Neuronal stem cell (in vitro differentiated cells): ENCODE results near the gene ANKRD62.

Experiments
- DNase-seq: peaks from one replicate; pipeline ENCODE4 v3.0.0-alpha.2; 2013; ENCODE audit warnings: low spot score
- H2AFZ ChIP-seq: one replicate; pipeline ENCODE4 v1.6.1; 2013; ENCODE audit warnings: mild to moderate bottlenecking, low read length, inconsistent platforms
- H2AK5ac ChIP-seq: 2 replicates; pipeline ENCODE4 v1.6.1; 2013; ENCODE audit warnings: low read depth, mild to moderate bottlenecking, inconsistent platforms, low read length, moderate library complexity, mixed read lengths
- H2BK120ac ChIP-seq: 2 replicates; pipeline ENCODE4 v1.6.1; 2013; ENCODE audit warnings: low read depth, mild to moderate bottlenecking, inconsistent platforms, low read length, moderate library complexity, mixed read lengths
- H2BK12ac ChIP-seq: one replicate; pipeline ENCODE4 v1.6.1; 2013; ENCODE audit warnings: low read length, inconsistent platforms
- H2BK15ac ChIP-seq: 2 replicates; pipeline ENCODE4 v1.6.1; 2013; ENCODE audit warnings: mild to moderate bottlenecking, low read length, inconsistent platforms, mixed read lengths
- H2BK5ac ChIP-seq: one replicate; pipeline ENCODE4 v1.6.1; 2013; ENCODE audit warnings: inconsistent platforms, mild to moderate bottlenecking, low read length, moderate library complexity
- H3K14ac ChIP-seq: one replicate; pipeline ENCODE4 v1.6.1; 2013; ENCODE audit warnings: low read length, inconsistent platforms
- H3K18ac ChIP-seq: 2 replicates; pipeline ENCODE4 v1.6.1; 2013; ENCODE audit warnings: low read length, inconsistent platforms
- H3K23ac ChIP-seq: 2 replicates; pipeline ENCODE4 v1.6.1; 2013; ENCODE audit warnings: low read depth, mild to moderate bottlenecking, mixed read lengths, low read length, inconsistent platforms; ENCODE audit not compliant: poor library complexity
- H3K27ac ChIP-seq: replicated peaks from 3 replicates; pipeline ENCODE4 v1.5.1; 2013; ENCODE audit warnings: low read length, inconsistent platforms
- H3K27me3 ChIP-seq, 3 experiments: 2 replicates each; pipeline ENCODE4 v1.6.1; 2013; ENCODE audit warnings: low read length in 3 of 3, mild to moderate bottlenecking in 2 of 3, inconsistent platforms in 1 of 3, low read depth in 1 of 3, mixed read lengths in 1 of 3, moderate library complexity in 1 of 3; ENCODE audit not compliant: control insufficient read depth in 3 of 3, insufficient read depth in 3 of 3
- H3K36me3 ChIP-seq, 2 donors: replicated peaks in 1 of 2; 2 replicates each; pipeline ENCODE4 v1.6.1; 2013; ENCODE audit warnings: low read length in 2 of 2; ENCODE audit not compliant: control insufficient read depth in 2 of 2, insufficient read depth in 2 of 2
- H3K4ac ChIP-seq: 2 replicates; pipeline ENCODE4 v1.6.1; 2013; ENCODE audit warnings: inconsistent platforms, mild to moderate bottlenecking, low read length, moderate library complexity
- H3K4me1 ChIP-seq, 2 donors: 1 replicate in 1 of 2; 2 replicates in 1 of 2; pipeline ENCODE4 v1.6.1; 2013; ENCODE audit warnings: low read length in 2 of 2, low read depth in 1 of 2; ENCODE audit not compliant: control insufficient read depth in 2 of 2, insufficient read depth in 1 of 2
- H3K4me2 ChIP-seq: one replicate; pipeline ENCODE4 v1.6.1; 2013; ENCODE audit warnings: mild to moderate bottlenecking, low read length, inconsistent platforms; ENCODE audit not compliant: insufficient read depth, poor library complexity, severe bottlenecking
- H3K4me3 ChIP-seq, 2 donors: 2 replicates each; pipeline ENCODE4 v1.5.1; 2013; ENCODE audit warnings: low read length in 2 of 2, mild to moderate bottlenecking in 2 of 2, inconsistent platforms in 1 of 2, moderate library complexity in 1 of 2
- H3K79me1 ChIP-seq: one replicate; pipeline ENCODE4 v1.6.1; 2013; ENCODE audit warnings: low read depth, mild to moderate bottlenecking, inconsistent platforms, low read length, moderate library complexity
- H3K9ac ChIP-seq: one replicate; pipeline ENCODE4 v1.6.1; 2013; ENCODE audit warnings: mild to moderate bottlenecking, low read depth, low read length, inconsistent platforms; ENCODE audit not compliant: poor library complexity
- H3K9me3 ChIP-seq, 2 donors: replicated peaks in 1 of 2; 2 replicates each; pipeline versions ENCODE3 to v1.6.1; 2013; ENCODE audit warnings: low read length in 2 of 2, mild to moderate bottlenecking in 2 of 2, inconsistent platforms in 1 of 2, low read depth in 1 of 2, mixed read lengths in 1 of 2, moderate library complexity in 1 of 2; ENCODE audit not compliant: control insufficient read depth in 2 of 2, insufficient read depth in 1 of 2
- H4K8ac ChIP-seq: one replicate; pipeline ENCODE4 v1.6.1; 2013; ENCODE audit warnings: low read depth, mild to moderate bottlenecking, inconsistent platforms, low read length, moderate library complexity
- H4K91ac ChIP-seq: one replicate; pipeline ENCODE4 v1.6.1; 2013; ENCODE audit warnings: low read length, low read depth, mild to moderate bottlenecking, inconsistent platforms; ENCODE audit not compliant: poor library complexity
- WGBS, 2 donors: extraction: QIAGEN DNeasy Blood & Tissue Kit; methylation state at CpG; one replicate each; pipeline ENCODE4 v1.1.7; 2013; ENCODE audit warnings: missing lambda C conversion rate in 2 of 2, mixed read lengths in 1 of 2; ENCODE audit not compliant: insufficient read length in 2 of 2, insufficient replicate concordance in 1 of 2; ENCODE audit errors: extremely low coverage in 2 of 2; 5-methylcytosine and 5-hydroxymethylcytosine counted together

ANKRD62 gene

GRCh38 chr18:12087471-12088025 is 6.1 kb upstream of the ANKRD62 start:
- DNase-seq: no peak
- H3K4ac ChIP-seq: no peak overlapping the region
- H3K14ac ChIP-seq: peak overlapping the region; percentile 98
- peak overlapping the region; percentile 86 for H2AK5ac ChIP-seq
- H3K79me1 ChIP-seq: no peaks in the 10 kb centered on the region
- no peak overlapping the region for H2AFZ ChIP-seq
- no peak overlapping the region for H3K4me2 ChIP-seq
- peak overlapping the region in 1 of 2 donors; percentile 57 for H3K4me3 ChIP-seq
- H3K18ac ChIP-seq: peak overlapping the region; percentile 74
- peaks cover 0 to 9% (median 0%) of the 10 kb centered on the region in 3 experiments for H3K27me3 ChIP-seq
- no peak overlapping the region for H3K27ac ChIP-seq
- peak overlapping the region; percentile 34 for H2BK5ac ChIP-seq
- H2BK12ac ChIP-seq: peak overlapping the region; percentile 69
- H2BK15ac ChIP-seq: peak overlapping the region; percentile 37
- H3K23ac ChIP-seq: peak overlapping the region; percentile 98
- WGBS, 2 donors: no CpG with 5 or more reads among the region's 3 CpGs
- no peak overlapping the region for H4K8ac ChIP-seq
- no peak overlapping the region for H2BK120ac ChIP-seq
- H3K9me3 ChIP-seq: peaks cover 0 to 2% of the 10 kb centered on the region in 2 donors
- peak overlapping the region; percentile 60 for H3K9ac ChIP-seq
- no peaks in the 10 kb centered on the region for H3K4me1 ChIP-seq
- H4K91ac ChIP-seq: no peak overlapping the region
- H3K36me3 ChIP-seq: no peaks in the 10 kb centered on the region

- Histone ChIP-seq H3K4ac (no peak overlapping the region), H3K79me1 (no peaks in the 10 kb centered on the region), H3K27me3 (peaks cover 0 to 3% (median 0%) of the 10 kb centered on the region in 3 experiments), H2AFZ (no peak overlapping the region), H4K8ac (no peak overlapping the region), H3K23ac (peak overlapping the region; percentile 98), H2BK120ac (no peak overlapping the region), H2BK12ac (no peak overlapping the region), H3K18ac (peak overlapping the region; percentile 27), H2BK5ac (peak overlapping the region; percentile 34), H4K91ac (no peak overlapping the region), H2AK5ac (peak overlapping the region; percentile 86), H3K4me3 (peak overlapping the region in 1 of 2 donors; percentile 57), H3K27ac (no peak overlapping the region), H2BK15ac (no peak overlapping the region), H3K14ac (peak overlapping the region; percentile 98), H3K36me3 (no peaks in the 10 kb centered on the region), H3K9me3 (peaks cover 0 to 2% of the 10 kb centered on the region in 2 donors), H3K4me2 (no peak overlapping the region), H3K9ac (peak overlapping the region; percentile 18), H3K4me1 (no peaks in the 10 kb centered on the region)
- no CpG with 5 or more reads among the region's 4 CpGs for WGBS, 2 donors
- no peak for DNase-seq
Observed at GRCh38 chr18:12088096-12088495, 5.5 kb upstream of the ANKRD62 start.

GRCh38 chr18:12088731-12089375 is 4.8 kb upstream of the ANKRD62 start:
- H3K27ac ChIP-seq: no peak overlapping the region
- peak overlapping the region; percentile 57 for H3K18ac ChIP-seq
- H2AK5ac ChIP-seq: peak overlapping the region; percentile 86
- no peak overlapping the region for H3K4me3 ChIP-seq
- peak overlapping the region; percentile 54 for H2BK12ac ChIP-seq
- no peak for DNase-seq
- no peaks in the 10 kb centered on the region for H3K36me3 ChIP-seq
- no peak overlapping the region for H2BK120ac ChIP-seq
- no peak overlapping the region for H2AFZ ChIP-seq
- peak overlapping the region; percentile 72 for H4K91ac ChIP-seq
- H3K9ac ChIP-seq: peak overlapping the region; percentile 60
- H2BK15ac ChIP-seq: no peak overlapping the region
- no peaks in the 10 kb centered on the region for H3K27me3 ChIP-seq
- no peak overlapping the region for H3K4ac ChIP-seq
- H4K8ac ChIP-seq: peak overlapping the region; percentile 48
- peak overlapping the region; percentile 98 for H3K23ac ChIP-seq
- peak overlapping the region; percentile 98 for H3K14ac ChIP-seq
- H2BK5ac ChIP-seq: no peak overlapping the region
- no CpG with 5 or more reads among the region's 5 CpGs for WGBS, 2 donors
- no peak overlapping the region for H3K4me2 ChIP-seq
- no peaks in the 10 kb centered on the region for H3K4me1 ChIP-seq
- H3K9me3 ChIP-seq: peaks cover 0 to 2% of the 10 kb centered on the region in 2 donors
- no peaks in the 10 kb centered on the region for H3K79me1 ChIP-seq

- H4K8ac ChIP-seq: no peak overlapping the region
- H2BK120ac ChIP-seq: no peak overlapping the region
- no CpG with 5 or more reads among the region's 9 CpGs for WGBS, 2 donors
- no peaks in the 10 kb centered on the region for H3K79me1 ChIP-seq
- H3K36me3 ChIP-seq: no peaks in the 10 kb centered on the region
- H2BK15ac ChIP-seq: no peak overlapping the region
- no peak for DNase-seq
- peak overlapping the region; percentile 46 for H3K9ac ChIP-seq
- no peak overlapping the region for H3K18ac ChIP-seq
- no peak overlapping the region for H3K14ac ChIP-seq
- H3K23ac ChIP-seq: no peak overlapping the region
- H3K4me1 ChIP-seq: no peaks in the 10 kb centered on the region
- no peak overlapping the region for H2BK5ac ChIP-seq
- H2BK12ac ChIP-seq: no peak overlapping the region
- H3K4me3 ChIP-seq: no peak overlapping the region
- no peak overlapping the region for H3K27ac ChIP-seq
- H4K91ac ChIP-seq: no peak overlapping the region
- no peak overlapping the region for H2AK5ac ChIP-seq
- H3K4ac ChIP-seq: no peak overlapping the region
- H3K9me3 ChIP-seq: peaks cover 0 to 2% of the 10 kb centered on the region in 2 donors
- no peak overlapping the region for H2AFZ ChIP-seq
- no peaks in the 10 kb centered on the region for H3K27me3 ChIP-seq
- H3K4me2 ChIP-seq: no peak overlapping the region
Observed at GRCh38 chr18:12091538-12092141, 2.0 kb upstream of the ANKRD62 start.
